GM19025 (cell line): Measurements from ENCODE around the gene ENOX2.
"Not testable (repeated sequence)": the region's sequence is repeated elsewhere in the genome, so short reads cannot be mapped to it uniquely, and the experiment has no call there.

Source experiments
- ATAC-seq: cut with Tn5 transposase; IDR thresholded peaks from one replicate; pipeline ENCODE4 v1.9.1; 2021; ENCODE audit warnings: mild to moderate bottlenecking, low read depth, moderate library complexity; ENCODE audit not compliant: unreplicated experiment

The ENOX2 gene, protein sequence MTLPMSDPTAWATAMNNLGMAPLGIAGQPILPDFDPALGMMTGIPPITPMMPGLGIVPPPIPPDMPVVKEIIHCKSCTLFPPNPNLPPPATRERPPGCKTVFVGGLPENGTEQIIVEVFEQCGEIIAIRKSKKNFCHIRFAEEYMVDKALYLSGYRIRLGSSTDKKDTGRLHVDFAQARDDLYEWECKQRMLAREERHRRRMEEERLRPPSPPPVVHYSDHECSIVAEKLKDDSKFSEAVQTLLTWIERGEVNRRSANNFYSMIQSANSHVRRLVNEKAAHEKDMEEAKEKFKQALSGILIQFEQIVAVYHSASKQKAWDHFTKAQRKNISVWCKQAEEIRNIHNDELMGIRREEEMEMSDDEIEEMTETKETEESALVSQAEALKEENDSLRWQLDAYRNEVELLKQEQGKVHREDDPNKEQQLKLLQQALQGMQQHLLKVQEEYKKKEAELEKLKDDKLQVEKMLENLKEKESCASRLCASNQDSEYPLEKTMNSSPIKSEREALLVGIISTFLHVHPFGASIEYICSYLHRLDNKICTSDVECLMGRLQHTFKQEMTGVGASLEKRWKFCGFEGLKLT

GRCh38 chrX:130902783-130903613, at the start of gene ENOX2:
TSS of gene ENOX2 (minus strand) at chrX:130903209. CDS start at chrX:130703216, 199,993 bp downstream.
- peak; percentile 97 for ATAC-seq

- peak; percentile 60 for ATAC-seq
These were observed 49.4 kb upstream of the ENOX2 start for GRCh38 chrX:130952266-130953043.

DNA sequence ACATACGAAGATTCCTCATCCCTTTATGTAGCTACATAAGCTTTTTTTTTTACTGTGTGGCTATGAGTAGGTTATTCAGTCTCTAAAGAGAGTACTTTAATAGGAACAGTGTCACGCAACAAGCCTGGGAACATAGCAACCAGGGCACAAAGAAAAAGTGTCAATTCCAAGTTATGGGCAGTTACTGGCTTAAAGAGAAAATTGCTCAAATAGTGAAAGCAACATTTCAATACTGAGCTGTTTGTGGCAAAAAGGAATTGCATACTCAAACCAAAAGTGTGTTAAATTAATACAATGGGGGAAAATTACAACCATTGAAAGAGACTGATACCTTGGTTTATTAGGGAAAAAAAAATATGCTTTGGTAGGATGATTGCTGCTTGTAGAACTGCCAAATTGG, 41.2 kb upstream of the ENOX2 start:
- ATAC-seq, result no peak

GRCh38 chrX:130937101-130937500, 34.1 kb upstream of the ENOX2 start:
- ATAC-seq, result no peak

GRCh38 chrX:130933358-130933757, 30.3 kb upstream of the ENOX2 start:
- no peak for ATAC-seq

GRCh38 chrX:130920405-130920804, 17.4 kb upstream of the ENOX2 start:
- not testable (repeated sequence) for ATAC-seq

- not testable (repeated sequence) for ATAC-seq
These were observed 16.7 kb upstream of the ENOX2 start for GRCh38 chrX:130919676-130920075.

DNA sequence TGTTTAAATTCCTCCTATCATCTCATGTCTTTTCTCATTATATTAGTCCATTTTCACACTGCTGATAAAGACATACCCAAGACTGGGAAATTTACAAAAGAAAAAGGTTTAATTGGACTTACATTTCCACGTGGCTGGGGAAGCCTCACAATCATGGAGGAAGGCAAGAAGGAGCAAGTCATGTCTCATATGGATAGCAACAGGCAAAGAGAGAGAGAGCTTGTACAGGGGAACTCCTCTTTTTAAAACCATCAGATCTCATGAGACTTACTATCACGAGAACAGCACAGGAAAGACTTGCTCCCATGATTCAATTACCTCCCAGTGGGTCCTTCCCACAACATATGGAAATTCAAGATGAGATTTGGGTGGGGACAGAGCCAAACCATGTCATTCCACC, 15.5 kb upstream of the ENOX2 start:
- ATAC-seq, result not testable (repeated sequence)

GRCh38 chrX:130916636-130917422, 13.8 kb upstream of the ENOX2 start:
- ATAC-seq, result no peak

DNA sequence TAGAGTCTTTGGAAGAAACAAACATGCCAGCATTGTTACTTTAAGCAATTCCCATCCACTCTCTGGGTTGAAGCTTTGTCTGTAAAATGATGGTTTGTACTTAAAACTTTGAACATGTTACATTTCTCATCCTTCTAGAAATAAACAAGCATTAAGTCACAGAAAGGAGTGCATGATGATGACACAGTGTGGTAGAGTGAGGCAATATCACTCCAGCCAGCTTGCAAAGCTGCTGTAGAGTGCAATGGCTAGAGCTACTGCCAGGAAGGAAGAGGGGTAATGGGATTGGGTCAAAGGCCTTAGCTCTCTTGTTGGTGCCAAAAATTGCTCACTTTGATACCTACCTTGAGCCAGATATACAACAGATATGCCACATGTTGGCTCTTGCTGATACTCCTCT, 12.3 kb upstream of the ENOX2 start:
- ATAC-seq, result no peak

GRCh38 chrX:130909469-130910136, 6.6 kb upstream of the ENOX2 start:
- no peak for ATAC-seq

DNA sequence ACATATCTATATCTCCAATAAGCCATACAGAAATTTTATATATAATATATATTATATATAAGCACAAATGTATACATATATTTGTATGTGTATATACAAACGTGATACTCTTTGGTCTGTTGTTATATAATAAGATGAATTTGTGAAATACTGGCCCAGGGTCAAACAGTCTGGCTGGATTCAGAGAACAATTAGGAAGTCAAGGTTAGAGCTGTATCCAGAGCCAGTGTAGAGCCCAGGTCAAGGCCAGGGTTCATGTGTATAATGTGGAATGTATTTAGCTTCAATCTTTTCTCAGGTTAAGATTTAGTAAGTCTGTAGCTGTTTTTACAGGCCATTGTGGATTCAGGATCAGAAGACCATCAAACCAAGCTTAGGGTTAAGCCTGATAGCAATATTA, 3.8 kb upstream of the ENOX2 start:
- no peak for ATAC-seq

DNA sequence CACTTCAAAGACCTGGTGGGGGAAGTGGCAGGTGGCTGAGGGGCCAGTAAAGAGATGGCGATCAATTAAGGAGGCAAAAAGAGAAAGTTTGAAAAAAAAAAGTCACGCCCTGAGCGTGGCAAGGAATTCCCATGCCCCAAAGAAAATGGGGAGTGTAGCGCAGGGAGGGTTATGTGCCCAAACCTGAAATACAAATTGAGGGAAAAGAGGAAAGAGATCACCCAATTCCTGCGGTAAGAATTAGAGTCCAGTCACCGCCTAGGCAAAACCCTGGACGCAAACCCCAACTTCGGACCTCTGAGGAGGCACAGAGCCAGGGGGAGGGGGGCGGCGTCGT, 595 bp downstream of the ENOX2 start:
- ATAC-seq, result no peak

- no peak for ATAC-seq
These were observed 6.1 kb downstream of the ENOX2 start for GRCh38 chrX:130896802-130897501.

DNA sequence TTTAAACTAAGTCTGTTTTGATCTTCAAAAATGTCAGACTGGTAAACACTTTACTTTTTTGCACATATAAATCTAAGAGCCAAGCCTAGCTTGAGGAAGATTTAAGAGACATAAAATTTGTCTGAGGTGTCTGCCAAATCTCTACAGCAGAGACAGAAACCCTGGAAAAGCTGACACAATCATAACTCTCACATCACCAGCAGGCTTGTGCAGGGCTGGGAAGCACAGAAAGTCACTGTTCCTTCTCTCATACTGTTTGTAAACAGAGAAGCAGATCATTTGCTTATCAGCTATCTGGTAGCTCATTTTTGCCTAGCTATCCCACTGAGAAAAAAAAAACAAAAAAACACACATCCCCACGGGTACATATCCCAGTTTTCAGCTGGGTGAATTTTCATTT, 7.0 kb downstream of the ENOX2 start:
- ATAC-seq, result no peak

- ATAC-seq, result no peak
These were observed 7.7 kb downstream of the ENOX2 start for GRCh38 chrX:130895299-130895698.

- no peak for ATAC-seq
These were observed 9.5 kb downstream of the ENOX2 start for GRCh38 chrX:130893356-130894085.

- ATAC-seq, result no peak
These were observed 15.6 kb downstream of the ENOX2 start for GRCh38 chrX:130887376-130887775.
